NCI-H2196 (cell line): Measurements from ENCODE around the gene IGSF8.

Experiments used
- DNase-seq: peaks from one replicate; lab custom pipeline; 2025; ENCODE audit not compliant: unreplicated experiment; lab: John Stamatoyannopoulos, UW

Gene IGSF8

GRCh38 chr1:160043543-160043942, 54.9 kb downstream of the IGSF8 start:
- DNase-seq = no peak
